ENCODE data around the gene MRPL3.

GRCh38 chr3:131484496-131485111 lies 18.2 kb downstream of the MRPL3 start:
- TF ChIP-seq, protein P1, sequence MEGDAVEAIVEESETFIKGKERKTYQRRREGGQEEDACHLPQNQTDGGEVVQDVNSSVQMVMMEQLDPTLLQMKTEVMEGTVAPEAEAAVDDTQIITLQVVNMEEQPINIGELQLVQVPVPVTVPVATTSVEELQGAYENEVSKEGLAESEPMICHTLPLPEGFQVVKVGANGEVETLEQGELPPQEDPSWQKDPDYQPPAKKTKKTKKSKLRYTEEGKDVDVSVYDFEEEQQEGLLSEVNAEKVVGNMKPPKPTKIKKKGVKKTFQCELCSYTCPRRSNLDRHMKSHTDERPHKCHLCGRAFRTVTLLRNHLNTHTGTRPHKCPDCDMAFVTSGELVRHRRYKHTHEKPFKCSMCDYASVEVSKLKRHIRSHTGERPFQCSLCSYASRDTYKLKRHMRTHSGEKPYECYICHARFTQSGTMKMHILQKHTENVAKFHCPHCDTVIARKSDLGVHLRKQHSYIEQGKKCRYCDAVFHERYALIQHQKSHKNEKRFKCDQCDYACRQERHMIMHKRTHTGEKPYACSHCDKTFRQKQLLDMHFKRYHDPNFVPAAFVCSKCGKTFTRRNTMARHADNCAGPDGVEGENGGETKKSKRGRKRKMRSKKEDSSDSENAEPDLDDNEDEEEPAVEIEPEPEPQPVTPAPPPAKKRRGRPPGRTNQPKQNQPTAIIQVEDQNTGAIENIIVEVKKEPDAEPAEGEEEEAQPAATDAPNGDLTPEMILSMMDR (IDR thresholded peaks at IDR 0.05) = no peak
- no peak for TF ChIP-seq POLR2A (IDR thresholded peaks at IDR 0.05)
